Measurements from ENCODE around the gene CSMD2. TPM values are rescaled to one million over a fixed set of nuclear protein-coding genes. Genes with fewer than 3 reads are reported as not detected.

Gene CSMD2
- total RNA-seq, 1 experiment from 2014 or later = 0.22 TPM

- no peak for TF ChIP-seq SP1 (IDR thresholded peaks at IDR 0.05; ENCODE audit: low read depth)
- TF ChIP-seq, protein P1, sequence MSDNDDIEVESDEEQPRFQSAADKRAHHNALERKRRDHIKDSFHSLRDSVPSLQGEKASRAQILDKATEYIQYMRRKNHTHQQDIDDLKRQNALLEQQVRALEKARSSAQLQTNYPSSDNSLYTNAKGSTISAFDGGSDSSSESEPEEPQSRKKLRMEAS (IDR thresholded peaks at IDR 0.05) = no peak
- TF ChIP-seq, protein P2, sequence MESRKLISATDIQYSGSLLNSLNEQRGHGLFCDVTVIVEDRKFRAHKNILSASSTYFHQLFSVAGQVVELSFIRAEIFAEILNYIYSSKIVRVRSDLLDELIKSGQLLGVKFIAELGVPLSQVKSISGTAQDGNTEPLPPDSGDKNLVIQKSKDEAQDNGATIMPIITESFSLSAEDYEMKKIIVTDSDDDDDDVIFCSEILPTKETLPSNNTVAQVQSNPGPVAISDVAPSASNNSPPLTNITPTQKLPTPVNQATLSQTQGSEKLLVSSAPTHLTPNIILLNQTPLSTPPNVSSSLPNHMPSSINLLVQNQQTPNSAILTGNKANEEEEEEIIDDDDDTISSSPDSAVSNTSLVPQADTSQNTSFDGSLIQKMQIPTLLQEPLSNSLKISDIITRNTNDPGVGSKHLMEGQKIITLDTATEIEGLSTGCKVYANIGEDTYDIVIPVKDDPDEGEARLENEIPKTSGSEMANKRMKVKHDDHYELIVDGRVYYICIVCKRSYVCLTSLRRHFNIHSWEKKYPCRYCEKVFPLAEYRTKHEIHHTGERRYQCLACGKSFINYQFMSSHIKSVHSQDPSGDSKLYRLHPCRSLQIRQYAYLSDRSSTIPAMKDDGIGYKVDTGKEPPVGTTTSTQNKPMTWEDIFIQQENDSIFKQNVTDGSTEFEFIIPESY (IDR thresholded peaks at IDR 0.05; ENCODE audit: extremely low read depth, insufficient replicate concordance, low read length) = no peak
- BruUV-seq (replicated peaks) = no TSS peak
- CTCF ChIA-PET = no interaction called here
- Histone ChIP-seq H3K27ac (ENCODE audit: low read depth, low read length) (no peak overlapping the region), H3K4me1 (ENCODE audit: control insufficient read depth in 1 of 2, insufficient read depth in 2 of 2, low read length in 2 of 2) (no peaks in the 10 kb centered on the region), H3K9me3 (ENCODE audit: control insufficient read depth in 1 of 2, insufficient read depth in 1 of 2, low read depth in 1 of 2, low read length in 2 of 2) (no peaks in the 10 kb centered on the region), H4K20me1 (ENCODE audit: insufficient read depth) (no peaks in the 10 kb centered on the region), H3K4me2 (ENCODE audit: low read length) (no peak overlapping the region), H3K79me2 (ENCODE audit: insufficient read depth, low read length) (no peaks in the 10 kb centered on the region), H3K27me3 (ENCODE audit: insufficient read depth, low read length) (peaks cover 10% of the 10 kb centered on the region), H3K36me3 (ENCODE audit: control insufficient read depth in 1 of 2, insufficient read depth in 2 of 2, low read length in 2 of 2) (no peaks in the 10 kb centered on the region), H2AFZ (ENCODE audit: low read depth, low read length, poor library complexity, severe bottlenecking) (no peak overlapping the region), H3K4me3 (replicated peaks in 1 of 2; ENCODE audit: low read depth in 1 of 2, low read length in 2 of 2) (no peak overlapping the region), H3K9ac (ENCODE audit: low read length) (no peak overlapping the region), H3K9me2 (ENCODE audit: insufficient read depth) (no peaks in the 10 kb centered on the region)
- POLR2A ChIA-PET = no interaction called here
- DNase-seq (ENCODE audit: low read depth, low spot score) = no peak
- intact Hi-C loops (cut with micrococcal nuclease) = no loop called here
- RAD21 ChIA-PET (ENCODE audit: low non-redundant PET in 1 of 2, low total read pairs in 2 of 2, uncharacterized antibody in 2 of 2, unreplicated experiment in 2 of 2) = no interaction called here
- ATAC-seq = no peak
Measured at GRCh38 chr1:33532250-33532649, 632.8 kb downstream of the CSMD2 start.

DNA sequence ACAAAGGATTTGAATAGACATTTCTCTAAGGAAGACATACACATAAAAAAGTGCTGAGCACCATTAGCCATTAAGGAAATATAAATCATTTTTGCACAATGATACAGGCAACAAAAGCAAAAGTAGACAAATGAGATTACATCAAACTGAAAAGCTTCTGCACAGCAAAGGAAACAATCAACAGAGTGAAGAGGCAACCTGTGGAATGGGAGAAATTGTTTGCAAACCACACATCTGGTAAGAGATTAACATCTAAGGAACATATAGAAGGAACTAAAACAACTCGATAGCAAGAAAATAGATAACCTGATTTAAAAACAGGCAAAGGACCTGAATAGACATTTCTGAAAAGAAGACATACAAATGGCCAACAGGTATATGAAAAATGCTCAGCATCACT is 635.1 kb downstream of the CSMD2 start:
- no peak for DNase-seq (ENCODE audit: low read depth, low spot score)
- no peak overlapping the region for H3K4me2 ChIP-seq (ENCODE audit: low read length)
- no peaks in the 10 kb centered on the region for H3K9me3 ChIP-seq (ENCODE audit: control insufficient read depth in 1 of 2, insufficient read depth in 1 of 2, low read depth in 1 of 2, low read length in 2 of 2)
- no peak overlapping the region for H3K4me3 ChIP-seq (replicated peaks in 1 of 2; ENCODE audit: low read depth in 1 of 2, low read length in 2 of 2)
- no peaks in the 10 kb centered on the region for H4K20me1 ChIP-seq (ENCODE audit: insufficient read depth)
- no peaks in the 10 kb centered on the region for H3K79me2 ChIP-seq (ENCODE audit: insufficient read depth, low read length)
- ATAC-seq = no peak
- no peak overlapping the region for H2AFZ ChIP-seq (ENCODE audit: low read depth, low read length, poor library complexity, severe bottlenecking)
- ChIA-PET POLR2A (no interaction called here), CTCF (no interaction called here), RAD21 (ENCODE audit: low non-redundant PET in 1 of 2, low total read pairs in 2 of 2, uncharacterized antibody in 2 of 2, unreplicated experiment in 2 of 2) (no interaction called here)
- H3K36me3 ChIP-seq (ENCODE audit: control insufficient read depth in 1 of 2, insufficient read depth in 2 of 2, low read length in 2 of 2) = no peaks in the 10 kb centered on the region
- H3K4me1 ChIP-seq (ENCODE audit: control insufficient read depth in 1 of 2, insufficient read depth in 2 of 2, low read length in 2 of 2) = no peaks in the 10 kb centered on the region
- no TSS peak for BruUV-seq (replicated peaks)
- intact Hi-C loops (cut with micrococcal nuclease) = no loop called here
- no peaks in the 10 kb centered on the region for H3K9me2 ChIP-seq (ENCODE audit: insufficient read depth)
- peaks cover 10% of the 10 kb centered on the region for H3K27me3 ChIP-seq (ENCODE audit: insufficient read depth, low read length)
- no peak overlapping the region for H3K27ac ChIP-seq (ENCODE audit: low read depth, low read length)
- no peak overlapping the region for H3K9ac ChIP-seq (ENCODE audit: low read length)
- TF ChIP-seq CTCF (IDR thresholded peaks at IDR 0.05 in 2 of 3, conservative IDR thresholded peaks at IDR 0.05 in 1 of 3; ENCODE audit: borderline replicate concordance in 1 of 3, insufficient read depth in 1 of 3, low read depth in 2 of 3, low read length in 2 of 3) = no peak
- no peak for TF ChIP-seq SRF (IDR thresholded peaks at IDR 0.05; ENCODE audit: low read depth)
- TF ChIP-seq, protein P3, sequence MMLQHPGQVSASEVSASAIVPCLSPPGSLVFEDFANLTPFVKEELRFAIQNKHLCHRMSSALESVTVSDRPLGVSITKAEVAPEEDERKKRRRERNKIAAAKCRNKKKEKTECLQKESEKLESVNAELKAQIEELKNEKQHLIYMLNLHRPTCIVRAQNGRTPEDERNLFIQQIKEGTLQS (IDR thresholded peaks at IDR 0.05) = no peak
- TF ChIP-seq YY1 (IDR thresholded peaks at IDR 0.05; ENCODE audit: extremely low read depth, insufficient replicate concordance, low read depth, low read length) = no peak
- no peak for TF ChIP-seq EZH2 (IDR thresholded peaks at IDR 0.05)
- no peak for TF ChIP-seq ZFX (IDR thresholded peaks at IDR 0.05)
- no peak for TF ChIP-seq POLR2A (IDR thresholded peaks at IDR 0.05; ENCODE audit: borderline replicate concordance, extremely low read depth, insufficient read depth, insufficient read length)
- no peak for TF ChIP-seq ELF1 (IDR thresholded peaks at IDR 0.05; ENCODE audit: borderline replicate concordance, low read depth)
- no peak for TF ChIP-seq REST (IDR thresholded peaks at IDR 0.05; ENCODE audit: low read depth)
- TF ChIP-seq, protein P1 (IDR thresholded peaks at IDR 0.05) = no peak
